ENCODE results near the gene KLC3. TPM values are rescaled to one million over a fixed set of nuclear protein-coding genes. Genes with fewer than 3 reads are reported as not detected.

Gene KLC3
- total RNA-seq, 2 donors from 2014 or later = 3.6 to 4.8 TPM

GRCh38 chr19:45323671-45324081, 16.9 kb upstream of the KLC3 start:
- Histone ChIP-seq H3K9ac (ENCODE audit: extremely low read depth, low read length, poor library complexity, severe bottlenecking) (no peak overlapping the region), H3K36me3 (ENCODE audit: control insufficient read depth, insufficient read depth, low read length) (no peaks in the 10 kb centered on the region), H3K4me3 (ENCODE audit: low read length) (no peak overlapping the region), H3K27ac (ENCODE audit: low read depth, low read length) (no peak overlapping the region), H3K4me1 (ENCODE audit: control insufficient read depth, insufficient read depth, low read length) (peaks cover 9% of the 10 kb centered on the region), H3K27me3 (ENCODE audit: control insufficient read depth, insufficient read depth, low read length, poor library complexity, severe bottlenecking) (peaks cover 6% of the 10 kb centered on the region), H3K9me3 (ENCODE audit: control insufficient read depth, low read length) (no peaks in the 10 kb centered on the region)
- Mint-ChIP-seq H3K36me3 (ENCODE audit: low read depth) (no peaks in the 10 kb centered on the region), H3K4me3 (peak overlapping the region; percentile 37), H3K9me3 (no peaks in the 10 kb centered on the region), H3K27ac (no peak overlapping the region), H3K27me3 (ENCODE audit: insufficient read depth) (peaks cover 10% of the 10 kb centered on the region), H3K4me1 (peaks cover 14% of the 10 kb centered on the region)
- TF ChIP-seq CTCF (conservative IDR thresholded peaks at IDR 0.05) = no peak
- 10 to 34% methylated on average over 3 to 30 of the region's 30 CpGs for WGBS, 2 experiments (ENCODE audit: insufficient coverage in 1 of 2, insufficient read length in 1 of 2)
- DNase-seq = peak; percentile 79

GRCh38 chr19:45324349-45324907, 16.1 kb upstream of the KLC3 start:
- no peak for DNase-seq
- H3K27ac Mint-ChIP-seq = no peak overlapping the region
- 82 to 83% methylated on average over 9 to 11 of the region's 11 CpGs for WGBS, 2 experiments (ENCODE audit: insufficient coverage in 1 of 2, insufficient read length in 1 of 2)
- H3K27ac ChIP-seq (ENCODE audit: low read depth, low read length) = no peak overlapping the region
- no peaks in the 10 kb centered on the region for H3K27me3 ChIP-seq (ENCODE audit: control insufficient read depth, insufficient read depth, low read length, poor library complexity, severe bottlenecking)
- no peak overlapping the region for H3K9ac ChIP-seq (ENCODE audit: extremely low read depth, low read length, poor library complexity, severe bottlenecking)
- H3K36me3 ChIP-seq (ENCODE audit: control insufficient read depth, insufficient read depth, low read length) = no peaks in the 10 kb centered on the region
- H3K4me3 ChIP-seq (ENCODE audit: low read length) = no peak overlapping the region
- H3K36me3 Mint-ChIP-seq (ENCODE audit: low read depth) = no peaks in the 10 kb centered on the region
- peak overlapping the region; percentile 37 for H3K4me3 Mint-ChIP-seq
- no peaks in the 10 kb centered on the region for H3K9me3 ChIP-seq (ENCODE audit: control insufficient read depth, low read length)
- TF ChIP-seq CTCF (conservative IDR thresholded peaks at IDR 0.05) = no peak
- peaks cover 12% of the 10 kb centered on the region for H3K27me3 Mint-ChIP-seq (ENCODE audit: insufficient read depth)
- no peaks in the 10 kb centered on the region for H3K9me3 Mint-ChIP-seq
- H3K4me1 ChIP-seq (ENCODE audit: control insufficient read depth, insufficient read depth, low read length) = peaks cover 9% of the 10 kb centered on the region
- H3K4me1 Mint-ChIP-seq = peaks cover 14% of the 10 kb centered on the region

- no peak for DNase-seq
- H3K27me3 Mint-ChIP-seq (ENCODE audit: insufficient read depth) = peaks cover 14% of the 10 kb centered on the region
- no peak overlapping the region for H3K9ac ChIP-seq (ENCODE audit: extremely low read depth, low read length, poor library complexity, severe bottlenecking)
- H3K27ac Mint-ChIP-seq = no peak overlapping the region
- no peaks in the 10 kb centered on the region for H3K9me3 Mint-ChIP-seq
- H3K27me3 ChIP-seq (ENCODE audit: control insufficient read depth, insufficient read depth, low read length, poor library complexity, severe bottlenecking) = no peaks in the 10 kb centered on the region
- H3K4me1 ChIP-seq (ENCODE audit: control insufficient read depth, insufficient read depth, low read length) = peaks cover 7% of the 10 kb centered on the region
- 76 to 81% methylated on average over 12 to 13 of the region's 13 CpGs for WGBS, 2 experiments (ENCODE audit: insufficient coverage in 1 of 2, insufficient read length in 1 of 2)
- H3K9me3 ChIP-seq (ENCODE audit: control insufficient read depth, low read length) = no peaks in the 10 kb centered on the region
- no peak for TF ChIP-seq CTCF (conservative IDR thresholded peaks at IDR 0.05)
- no peak overlapping the region for H3K4me3 ChIP-seq (ENCODE audit: low read length)
- no peaks in the 10 kb centered on the region for H3K36me3 Mint-ChIP-seq (ENCODE audit: low read depth)
- H3K4me1 Mint-ChIP-seq = peaks cover 8% of the 10 kb centered on the region
- no peaks in the 10 kb centered on the region for H3K36me3 ChIP-seq (ENCODE audit: control insufficient read depth, insufficient read depth, low read length)
- no peak overlapping the region for H3K27ac ChIP-seq (ENCODE audit: low read depth, low read length)
- H3K4me3 Mint-ChIP-seq = no peak overlapping the region
Measured at GRCh38 chr19:45327404-45328143, 13.0 kb upstream of the KLC3 start.
